ENCODE results near the gene CNTN4.

The CNTN4 gene

DNA sequence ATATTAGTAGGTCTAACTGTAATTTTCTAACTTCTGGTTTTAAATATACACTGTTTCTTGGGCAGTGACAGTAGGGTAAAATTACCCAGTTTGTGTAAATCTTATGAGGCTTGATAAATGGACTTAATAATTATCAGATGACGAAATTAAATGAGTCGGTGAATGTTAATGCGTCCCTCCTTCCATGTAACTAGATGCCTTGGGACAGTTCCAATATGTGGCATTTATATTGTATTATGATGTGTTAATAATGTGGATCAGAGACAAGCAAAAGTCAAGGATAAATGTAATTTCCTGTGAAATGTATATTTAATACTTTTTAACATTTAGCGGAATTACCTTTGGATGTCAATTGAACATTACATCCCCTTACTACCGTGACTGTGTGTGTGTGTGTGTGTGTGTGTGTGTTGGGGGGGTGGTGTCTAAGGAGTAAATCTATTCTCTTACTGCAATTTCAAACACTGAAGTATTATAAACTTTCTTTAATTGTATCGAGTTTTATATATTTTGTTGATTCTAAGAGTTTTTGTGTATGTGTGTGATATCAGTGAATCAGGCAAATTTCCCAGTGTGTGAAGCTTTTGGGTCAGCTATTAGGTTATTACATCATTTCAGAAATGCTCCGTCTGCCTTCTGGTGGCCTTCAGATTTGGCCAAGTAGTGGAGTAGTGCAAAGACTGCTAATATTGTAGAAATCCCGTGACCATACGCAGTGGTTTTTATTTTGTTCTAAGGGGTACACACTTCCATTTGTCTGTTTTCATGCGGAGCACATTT lies 50.1 kb downstream of the CNTN4 start:
- Histone ChIP-seq H3K4me3 (ENCODE audit: insufficient read depth, low read depth, low read length) (no peak overlapping the region), H3K9me3 (ENCODE audit: control insufficient read depth, low read length) (no peaks in the 10 kb centered on the region), H3K36me3 (ENCODE audit: control insufficient read depth, insufficient read depth, low read length) (no peaks in the 10 kb centered on the region), H3K27ac (ENCODE audit: insufficient read depth, low read depth, low read length, poor library complexity, severe bottlenecking) (no peak overlapping the region), H3K4me1 (ENCODE audit: control insufficient read depth, insufficient read depth, low read length) (no peaks in the 10 kb centered on the region), H3K27me3 (ENCODE audit: control insufficient read depth, insufficient read depth, low read length, poor library complexity, severe bottlenecking) (no peaks in the 10 kb centered on the region)
- 93 to 96% methylated on average over 8 of the region's 10 CpGs for WGBS, 2 experiments

DNA sequence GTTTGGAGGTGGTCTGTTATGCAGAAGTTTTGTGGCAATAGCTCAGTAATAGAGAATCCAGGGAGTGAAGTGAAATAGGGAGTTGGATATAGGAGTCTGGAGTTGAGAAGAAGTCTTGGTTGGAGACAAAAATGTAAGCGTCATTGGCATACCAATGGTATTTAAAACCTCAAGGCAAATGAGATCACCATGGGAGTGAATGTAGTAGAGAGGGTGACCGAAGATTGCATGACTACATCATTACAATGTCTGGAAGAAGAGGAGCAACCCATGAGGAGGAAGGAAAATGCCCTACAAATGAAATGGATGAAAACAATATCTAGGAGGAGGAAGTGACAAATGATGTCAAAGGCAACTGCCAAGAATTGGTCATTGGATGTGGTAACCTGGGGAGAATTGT lies 54.4 kb downstream of the CNTN4 start:
- WGBS, 2 experiments, result 88 to 96% methylated on average over 2 of the region's 2 CpGs

DNA sequence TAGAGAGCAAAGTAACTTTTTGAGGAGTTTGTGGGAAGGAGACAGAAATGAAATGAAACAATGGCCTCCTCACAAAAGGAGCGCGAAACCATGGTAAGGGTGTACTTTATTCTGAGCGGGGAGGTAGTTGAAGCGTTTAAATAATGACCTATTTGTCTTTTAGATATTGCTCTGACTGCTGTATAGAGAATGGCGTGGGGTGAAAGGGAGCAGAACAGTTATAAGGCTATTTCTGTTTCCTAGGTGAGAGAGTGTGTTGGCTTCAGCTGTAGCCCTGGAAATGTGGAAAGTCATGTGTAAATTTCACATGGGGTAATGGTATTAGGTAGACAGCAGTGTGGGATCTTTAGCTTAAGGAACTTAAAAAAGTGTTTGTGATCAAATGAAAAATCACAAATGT lies 54.9 kb downstream of the CNTN4 start:
- Histone ChIP-seq H3K4me1 (ENCODE audit: control insufficient read depth, insufficient read depth, low read length) (no peaks in the 10 kb centered on the region), H3K36me3 (ENCODE audit: control insufficient read depth, insufficient read depth, low read length) (no peaks in the 10 kb centered on the region), H3K27me3 (ENCODE audit: control insufficient read depth, insufficient read depth, low read length, poor library complexity, severe bottlenecking) (no peaks in the 10 kb centered on the region), H3K27ac (ENCODE audit: insufficient read depth, low read depth, low read length, poor library complexity, severe bottlenecking) (no peak overlapping the region), H3K4me3 (ENCODE audit: insufficient read depth, low read depth, low read length) (no peak overlapping the region), H3K9me3 (ENCODE audit: control insufficient read depth, low read length) (no peaks in the 10 kb centered on the region)
- 68 to 72% methylated on average over 5 of the region's 5 CpGs for WGBS, 2 experiments

More for the DNA sequence above, 54.4 kb downstream of the CNTN4 start:
- H3K27me3 ChIP-seq (ENCODE audit: control insufficient read depth, insufficient read depth, low read length, poor library complexity, severe bottlenecking), result no peaks in the 10 kb centered on the region
- no peaks in the 10 kb centered on the region for H3K4me1 ChIP-seq (ENCODE audit: control insufficient read depth, insufficient read depth, low read length)
- no peaks in the 10 kb centered on the region for H3K9me3 ChIP-seq (ENCODE audit: control insufficient read depth, low read length)
- no peak overlapping the region for H3K27ac ChIP-seq (ENCODE audit: insufficient read depth, low read depth, low read length, poor library complexity, severe bottlenecking)
- H3K4me3 ChIP-seq (ENCODE audit: insufficient read depth, low read depth, low read length), result no peak overlapping the region
- no peaks in the 10 kb centered on the region for H3K36me3 ChIP-seq (ENCODE audit: control insufficient read depth, insufficient read depth, low read length)

DNA sequence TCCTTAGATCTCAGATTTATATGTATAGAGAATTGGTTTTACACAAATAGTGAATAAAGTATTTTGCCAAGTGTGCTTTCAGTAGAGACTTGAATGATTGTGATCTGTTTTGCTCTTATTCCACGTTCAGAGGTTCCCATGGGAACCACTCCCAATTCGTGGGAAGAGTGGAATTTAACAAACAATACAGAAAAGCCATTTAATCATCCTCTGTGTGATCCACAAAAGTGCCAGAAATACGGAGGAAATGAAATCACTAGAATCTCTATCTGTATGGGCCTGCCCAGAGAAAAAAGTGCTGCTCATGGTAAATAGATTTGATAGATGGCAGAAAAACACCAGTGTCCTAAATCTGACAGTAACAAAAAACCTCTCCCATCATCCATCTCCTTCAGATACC lies 56.0 kb downstream of the CNTN4 start:
- Histone ChIP-seq H3K4me1 (ENCODE audit: control insufficient read depth, insufficient read depth, low read length) (no peaks in the 10 kb centered on the region), H3K9me3 (ENCODE audit: control insufficient read depth, low read length) (no peaks in the 10 kb centered on the region), H3K27me3 (ENCODE audit: control insufficient read depth, insufficient read depth, low read length, poor library complexity, severe bottlenecking) (no peaks in the 10 kb centered on the region), H3K4me3 (ENCODE audit: insufficient read depth, low read depth, low read length) (no peak overlapping the region), H3K36me3 (ENCODE audit: control insufficient read depth, insufficient read depth, low read length) (no peaks in the 10 kb centered on the region), H3K27ac (ENCODE audit: insufficient read depth, low read depth, low read length, poor library complexity, severe bottlenecking) (no peak overlapping the region)
- WGBS, 2 experiments, result 70 to 73% methylated on average over 3 of the region's 3 CpGs

DNA sequence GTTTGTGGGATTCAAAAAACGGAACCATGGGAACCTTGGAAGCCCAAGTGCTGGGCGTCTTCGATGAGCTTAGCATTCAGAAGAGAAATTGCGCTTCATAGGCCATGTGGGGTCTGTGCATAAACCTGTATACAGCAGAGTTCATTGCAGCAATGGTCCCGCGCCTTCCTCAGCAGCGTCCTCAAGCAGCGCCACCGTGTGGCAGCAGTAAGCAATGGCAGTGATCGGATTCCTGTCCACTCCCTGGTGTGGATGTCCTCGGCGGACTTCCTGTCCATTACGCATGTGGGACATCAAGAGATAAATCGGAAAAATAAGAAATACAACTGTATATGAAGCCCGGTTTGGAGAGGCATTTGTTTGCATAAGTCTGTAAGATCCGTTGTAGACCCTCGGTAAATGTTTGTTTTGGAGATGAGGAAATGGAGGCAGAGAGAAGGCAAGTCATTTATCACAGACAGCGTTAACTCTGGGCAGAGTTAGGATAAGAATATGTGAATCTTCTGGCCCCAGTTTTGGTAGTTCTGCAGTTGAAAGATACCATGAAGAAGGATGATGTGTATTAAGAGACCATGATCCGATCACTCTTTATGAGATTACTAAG lies 57.7 kb downstream of the CNTN4 start:
- Histone ChIP-seq H3K27me3 (ENCODE audit: control insufficient read depth, insufficient read depth, low read length, poor library complexity, severe bottlenecking) (no peaks in the 10 kb centered on the region), H3K27ac (ENCODE audit: insufficient read depth, low read depth, low read length, poor library complexity, severe bottlenecking) (no peak overlapping the region), H3K36me3 (ENCODE audit: control insufficient read depth, insufficient read depth, low read length) (no peaks in the 10 kb centered on the region), H3K4me1 (ENCODE audit: control insufficient read depth, insufficient read depth, low read length) (no peaks in the 10 kb centered on the region), H3K9me3 (ENCODE audit: control insufficient read depth, low read length) (no peaks in the 10 kb centered on the region), H3K4me3 (ENCODE audit: insufficient read depth, low read depth, low read length) (no peak overlapping the region)
- WGBS, 2 experiments, result 46 to 49% methylated on average over 19 of the region's 19 CpGs

DNA sequence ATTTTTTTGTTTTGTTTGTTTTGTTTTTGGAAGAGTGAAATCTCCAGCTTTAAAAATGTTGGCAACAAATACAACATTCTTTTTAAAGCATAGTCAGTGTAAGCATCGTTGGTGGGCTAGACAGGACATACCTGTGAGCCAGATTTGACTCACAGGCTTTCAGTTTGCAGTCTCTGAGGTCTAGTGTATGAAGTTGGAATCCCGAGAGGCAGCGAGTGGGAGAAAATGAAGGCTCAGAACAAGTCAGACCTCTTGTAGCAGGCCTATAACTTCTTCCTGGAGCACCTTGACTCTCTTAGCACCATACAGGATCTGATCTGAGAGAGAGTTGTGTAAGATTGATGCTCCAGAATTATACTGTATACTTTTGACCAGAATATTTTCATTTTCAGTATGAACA lies 60.2 kb downstream of the CNTN4 start:
- Histone ChIP-seq H3K27ac (ENCODE audit: insufficient read depth, low read depth, low read length, poor library complexity, severe bottlenecking) (no peak overlapping the region), H3K27me3 (ENCODE audit: control insufficient read depth, insufficient read depth, low read length, poor library complexity, severe bottlenecking) (no peaks in the 10 kb centered on the region), H3K4me1 (ENCODE audit: control insufficient read depth, insufficient read depth, low read length) (no peaks in the 10 kb centered on the region), H3K9me3 (ENCODE audit: control insufficient read depth, low read length) (no peaks in the 10 kb centered on the region), H3K4me3 (ENCODE audit: insufficient read depth, low read depth, low read length) (no peak overlapping the region), H3K36me3 (ENCODE audit: control insufficient read depth, insufficient read depth, low read length) (no peaks in the 10 kb centered on the region)
- WGBS, 2 experiments, result 83 to 88% methylated on average over 3 of the region's 3 CpGs

DNA sequence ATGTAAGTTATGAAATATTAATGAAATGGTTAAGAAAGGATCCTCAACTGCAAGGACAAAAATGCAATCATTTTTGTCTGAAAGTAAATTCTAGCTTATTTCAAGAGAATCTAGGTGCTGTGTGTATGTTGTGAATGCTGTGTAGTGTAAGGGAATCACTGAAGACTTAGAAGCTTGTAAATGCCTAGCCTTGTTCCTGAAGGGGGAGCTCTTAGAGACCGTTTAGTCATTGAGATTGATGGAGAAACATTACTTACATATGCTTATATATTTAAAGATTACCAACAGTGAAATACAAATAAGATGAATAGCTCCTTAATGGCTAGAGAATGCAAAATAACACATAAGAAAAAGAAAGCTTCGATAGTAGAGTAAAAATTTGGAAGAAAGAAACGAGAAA lies 67.9 kb downstream of the CNTN4 start:
- H3K27me3 ChIP-seq (ENCODE audit: control insufficient read depth, insufficient read depth, low read length, poor library complexity, severe bottlenecking), result no peaks in the 10 kb centered on the region
- WGBS, 2 experiments, result 57% methylated on average over 1 of the region's 3 CpGs; no CpG with 5 or more reads in 1 of the 2 experiments
- no peak overlapping the region for H3K27ac ChIP-seq (ENCODE audit: insufficient read depth, low read depth, low read length, poor library complexity, severe bottlenecking)
- H3K36me3 ChIP-seq (ENCODE audit: control insufficient read depth, insufficient read depth, low read length), result no peaks in the 10 kb centered on the region
- H3K9me3 ChIP-seq (ENCODE audit: control insufficient read depth, low read length), result no peaks in the 10 kb centered on the region
- no peaks in the 10 kb centered on the region for H3K4me1 ChIP-seq (ENCODE audit: control insufficient read depth, insufficient read depth, low read length)
- H3K4me3 ChIP-seq (ENCODE audit: insufficient read depth, low read depth, low read length), result no peak overlapping the region

DNA sequence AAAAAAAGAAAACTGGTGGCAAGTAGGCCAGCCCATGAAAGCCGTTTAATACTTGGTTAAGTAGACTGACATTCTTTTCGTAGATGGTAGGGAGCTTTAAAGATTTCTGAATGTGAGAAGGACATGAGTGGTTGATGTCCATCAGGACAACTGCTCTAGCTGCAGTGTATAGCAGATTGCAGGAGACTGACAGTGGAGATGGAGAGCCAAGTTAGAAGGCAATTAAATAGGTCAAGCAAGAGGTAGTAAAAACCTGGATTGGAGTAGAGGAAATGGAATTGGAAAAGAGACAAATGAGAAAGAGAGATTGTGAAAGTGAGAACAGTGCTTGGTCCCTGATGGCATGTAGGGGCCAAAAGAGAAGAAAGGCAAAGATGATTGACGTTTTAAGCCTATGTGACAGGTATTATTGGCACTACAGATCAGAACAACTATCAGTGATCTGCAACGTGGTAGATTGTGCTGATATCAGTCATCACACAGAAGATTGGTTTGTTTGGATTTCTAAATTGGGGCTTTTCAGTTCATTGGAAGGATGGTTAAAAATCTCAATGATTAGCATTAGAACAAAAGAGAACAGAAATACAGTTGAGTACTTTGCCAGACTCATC lies 74.0 kb downstream of the CNTN4 start:
- no peaks in the 10 kb centered on the region for H3K27me3 ChIP-seq (ENCODE audit: control insufficient read depth, insufficient read depth, low read length, poor library complexity, severe bottlenecking)
- no peak overlapping the region for H3K4me3 ChIP-seq (ENCODE audit: insufficient read depth, low read depth, low read length)
- H3K9me3 ChIP-seq (ENCODE audit: control insufficient read depth, low read length), result no peaks in the 10 kb centered on the region
- no peaks in the 10 kb centered on the region for H3K36me3 ChIP-seq (ENCODE audit: control insufficient read depth, insufficient read depth, low read length)
- H3K4me1 ChIP-seq (ENCODE audit: control insufficient read depth, insufficient read depth, low read length), result no peaks in the 10 kb centered on the region
- WGBS, 2 experiments, result 73 to 90% methylated on average over 4 of the region's 4 CpGs
- H3K27ac ChIP-seq (ENCODE audit: insufficient read depth, low read depth, low read length, poor library complexity, severe bottlenecking), result no peak overlapping the region

DNA sequence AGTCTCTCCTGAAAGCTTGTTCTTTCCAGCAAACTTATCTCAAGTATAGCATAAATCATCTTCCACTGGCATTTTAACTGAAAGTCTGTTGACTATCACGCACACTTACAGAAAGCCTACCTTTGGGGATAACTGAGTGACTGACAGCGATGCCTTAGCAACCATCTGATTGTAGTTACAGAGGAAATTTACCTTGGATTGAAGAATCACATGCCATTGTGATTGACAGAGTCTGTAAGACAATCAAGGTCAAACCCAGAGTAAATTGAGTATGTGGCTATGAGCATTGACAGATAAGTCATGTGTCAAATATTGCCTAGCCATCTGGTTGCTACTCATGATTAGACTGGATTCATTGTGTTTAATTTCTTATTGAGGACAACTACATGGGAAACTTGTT lies 82.0 kb downstream of the CNTN4 start:
- no peaks in the 10 kb centered on the region for H3K36me3 ChIP-seq (ENCODE audit: control insufficient read depth, insufficient read depth, low read length)
- H3K27me3 ChIP-seq (ENCODE audit: control insufficient read depth, insufficient read depth, low read length, poor library complexity, severe bottlenecking), result no peaks in the 10 kb centered on the region
- WGBS, 2 experiments, result 81 to 92% methylated on average over 2 of the region's 2 CpGs
- H3K4me3 ChIP-seq (ENCODE audit: insufficient read depth, low read depth, low read length), result no peak overlapping the region
- H3K4me1 ChIP-seq (ENCODE audit: control insufficient read depth, insufficient read depth, low read length), result no peaks in the 10 kb centered on the region
- no peak overlapping the region for H3K27ac ChIP-seq (ENCODE audit: insufficient read depth, low read depth, low read length, poor library complexity, severe bottlenecking)
- H3K9me3 ChIP-seq (ENCODE audit: control insufficient read depth, low read length), result no peaks in the 10 kb centered on the region

DNA sequence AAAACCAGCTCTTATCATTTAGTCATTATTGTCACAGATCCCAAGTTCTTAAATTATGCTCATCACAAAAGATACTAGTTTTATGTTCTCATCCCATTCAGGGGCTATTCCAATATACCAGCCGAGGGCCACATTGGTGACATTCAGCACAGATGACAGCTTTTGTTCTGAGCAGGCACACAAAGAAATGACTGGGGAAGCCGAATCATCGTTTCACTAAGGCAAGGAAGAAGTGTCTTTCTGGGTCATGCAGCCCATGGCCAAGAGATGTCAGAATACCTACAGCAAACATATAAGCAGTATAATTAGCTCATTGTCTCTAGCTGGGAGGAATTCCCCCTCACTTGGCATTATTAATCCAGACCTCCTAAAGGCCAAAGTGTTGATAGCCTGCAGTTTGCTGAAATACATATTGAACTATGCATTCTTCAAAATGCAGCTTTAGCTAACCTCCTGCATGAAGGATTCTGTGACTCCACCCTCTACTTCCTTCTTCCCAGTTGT lies 100.2 kb downstream of the CNTN4 start:
- no peaks in the 10 kb centered on the region for H3K4me1 ChIP-seq (ENCODE audit: control insufficient read depth, insufficient read depth, low read length)
- H3K4me3 ChIP-seq (ENCODE audit: insufficient read depth, low read depth, low read length), result no peak overlapping the region
- no peaks in the 10 kb centered on the region for H3K36me3 ChIP-seq (ENCODE audit: control insufficient read depth, insufficient read depth, low read length)
- no peaks in the 10 kb centered on the region for H3K27me3 ChIP-seq (ENCODE audit: control insufficient read depth, insufficient read depth, low read length, poor library complexity, severe bottlenecking)
- no peak overlapping the region for H3K27ac ChIP-seq (ENCODE audit: insufficient read depth, low read depth, low read length, poor library complexity, severe bottlenecking)
- 81 to 84% methylated on average over 3 of the region's 3 CpGs for WGBS, 2 experiments
- H3K9me3 ChIP-seq (ENCODE audit: control insufficient read depth, low read length), result peaks cover 2% of the 10 kb centered on the region

All from ectodermal cell (in vitro differentiated cells).